Measurements from ENCODE around the gene SPHK2. TPM values are rescaled to one million over a fixed set of nuclear protein-coding genes. Genes with fewer than 3 reads are reported as not detected.
"Not testable (repeated sequence)": the region's sequence is repeated elsewhere in the genome, so short reads cannot be mapped to it uniquely, and the experiment has no call there.

The SPHK2 gene
- polyA plus RNA-seq, 1 experiment: 9.2 TPM

DNA sequence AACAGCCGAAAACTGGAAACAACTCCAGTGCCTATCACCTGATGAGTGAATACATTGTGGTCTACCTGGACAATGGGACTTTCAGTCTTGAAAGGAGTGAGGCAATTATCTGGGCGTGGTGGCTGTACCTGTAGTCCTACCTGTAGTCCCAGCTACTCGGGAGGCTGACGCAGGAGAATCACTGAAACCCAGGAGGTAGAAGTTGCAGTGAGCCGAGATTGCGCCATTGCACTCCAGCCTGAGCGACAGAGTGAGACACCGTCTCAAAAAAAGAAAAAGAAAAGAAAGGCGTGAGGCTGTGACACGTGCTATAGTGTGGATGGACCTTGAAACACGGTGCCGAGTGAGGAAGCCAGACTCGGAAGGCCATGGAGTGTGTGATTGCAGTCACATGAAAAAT, 57.6 kb downstream of the SPHK2 start:
- ChIA-PET POLR2A (no interaction called here), CTCF (interaction anchor here (0.6 to 2.0 kb wide), 5 partner anchors 10 to 294 kb away, joined by 3 to 13 read pairs (median 4); partner anchors contain the start of genes CA11 and FUT2)

DNA sequence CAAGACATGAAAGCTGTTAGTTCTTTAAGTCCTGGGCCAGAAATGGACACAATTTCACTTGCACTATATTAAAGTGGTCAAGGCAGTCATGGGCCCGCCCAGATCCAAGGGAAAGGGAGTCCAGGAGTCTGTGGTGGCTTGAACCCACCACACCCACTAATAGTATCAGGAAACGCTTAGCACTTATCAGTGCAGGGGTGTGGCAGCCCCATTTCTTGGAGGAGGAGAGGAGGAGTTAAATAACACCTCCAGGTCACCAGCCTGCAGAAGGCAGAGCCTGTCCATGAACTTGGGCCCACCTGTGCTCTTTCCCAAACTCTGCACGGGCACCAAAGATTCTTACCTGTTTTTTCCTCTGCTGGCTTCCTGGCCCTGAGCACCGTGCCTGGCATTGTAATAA, 58.9 kb downstream of the SPHK2 start:
- ChIA-PET POLR2A (no interaction called here), CTCF (no interaction called here)
- TF ChIP-seq, protein P1, sequence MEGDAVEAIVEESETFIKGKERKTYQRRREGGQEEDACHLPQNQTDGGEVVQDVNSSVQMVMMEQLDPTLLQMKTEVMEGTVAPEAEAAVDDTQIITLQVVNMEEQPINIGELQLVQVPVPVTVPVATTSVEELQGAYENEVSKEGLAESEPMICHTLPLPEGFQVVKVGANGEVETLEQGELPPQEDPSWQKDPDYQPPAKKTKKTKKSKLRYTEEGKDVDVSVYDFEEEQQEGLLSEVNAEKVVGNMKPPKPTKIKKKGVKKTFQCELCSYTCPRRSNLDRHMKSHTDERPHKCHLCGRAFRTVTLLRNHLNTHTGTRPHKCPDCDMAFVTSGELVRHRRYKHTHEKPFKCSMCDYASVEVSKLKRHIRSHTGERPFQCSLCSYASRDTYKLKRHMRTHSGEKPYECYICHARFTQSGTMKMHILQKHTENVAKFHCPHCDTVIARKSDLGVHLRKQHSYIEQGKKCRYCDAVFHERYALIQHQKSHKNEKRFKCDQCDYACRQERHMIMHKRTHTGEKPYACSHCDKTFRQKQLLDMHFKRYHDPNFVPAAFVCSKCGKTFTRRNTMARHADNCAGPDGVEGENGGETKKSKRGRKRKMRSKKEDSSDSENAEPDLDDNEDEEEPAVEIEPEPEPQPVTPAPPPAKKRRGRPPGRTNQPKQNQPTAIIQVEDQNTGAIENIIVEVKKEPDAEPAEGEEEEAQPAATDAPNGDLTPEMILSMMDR (IDR thresholded peaks at IDR 0.05; ENCODE audit: insufficient read depth, low read depth, low read length): no peak
- Histone ChIP-seq H3K4me3 (ENCODE audit: low read depth, low read length) (no peak overlapping the region), H3K36me3 (ENCODE audit: control insufficient read depth, insufficient read depth, low read length) (no peaks in the 10 kb centered on the region), H3K27me3 (ENCODE audit: control insufficient read depth, insufficient read depth, low read length) (no peaks in the 10 kb centered on the region; the same call in 1 of the 2 replicates)
- no peak for DNase-seq (ENCODE audit: low read depth)

More for the DNA sequence above, 57.6 kb downstream of the SPHK2 start:
- H3K36me3 ChIP-seq (ENCODE audit: control insufficient read depth, insufficient read depth, low read length): no peaks in the 10 kb centered on the region
- no peak overlapping the region for H3K4me3 ChIP-seq (ENCODE audit: low read depth, low read length)
- no peak for DNase-seq (ENCODE audit: low read depth)
- no peaks in the 10 kb centered on the region; the same call in 1 of the 2 replicates for H3K27me3 ChIP-seq (ENCODE audit: control insufficient read depth, insufficient read depth, low read length)
- TF ChIP-seq, protein P1 (IDR thresholded peaks at IDR 0.05; ENCODE audit: insufficient read depth, low read depth, low read length): no peak

DNA sequence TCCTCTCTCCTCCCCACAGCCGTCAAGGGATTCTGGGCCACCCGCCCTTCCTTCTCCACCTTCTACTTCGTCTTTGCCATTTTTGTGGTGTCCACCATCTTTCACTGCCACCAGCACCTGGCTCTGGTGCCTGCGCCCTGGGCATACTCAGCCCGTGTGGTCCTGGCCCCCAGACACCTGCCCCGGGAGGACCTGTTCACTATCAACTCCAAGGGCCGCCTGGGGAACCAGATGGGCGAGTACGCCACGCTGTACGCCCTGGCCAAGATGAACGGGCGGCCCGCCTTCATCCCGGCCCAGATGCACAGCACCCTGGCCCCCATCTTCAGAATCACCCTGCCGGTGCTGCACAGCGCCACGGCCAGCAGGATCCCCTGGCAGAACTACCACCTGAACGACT, 60.7 kb downstream of the SPHK2 start:
- POLR2A ChIA-PET; DNase-seq (ENCODE audit: low read depth); H3K36me3 ChIP-seq (ENCODE audit: control insufficient read depth, insufficient read depth, low read length); H3K4me3 ChIP-seq (ENCODE audit: low read depth, low read length); CTCF ChIA-PET; H3K27me3 ChIP-seq (ENCODE audit: control insufficient read depth, insufficient read depth, low read length): not testable (repeated sequence)

Other genes starting within 250 kb of the SPHK2 start
- 237 and 273 TPM in 2 replicates for gene KDELR1, start 228.0 kb upstream of the SPHK2 start, polyA plus RNA-seq (2011; rRNA removed)
- 0.36 and 0.64 TPM in 2 replicates for gene GRIN2D, start 225.8 kb upstream of the SPHK2 start, polyA plus RNA-seq (2011; rRNA removed)
- gene GRWD1, start 173.5 kb upstream of the SPHK2 start, polyA plus RNA-seq (2011; rRNA removed): 13.9 and 20.0 TPM in 2 replicates
- gene KCNJ14, start 163.9 kb upstream of the SPHK2 start, polyA plus RNA-seq (2011; rRNA removed): 0.31 and 0.34 TPM in 2 replicates
- 40.5 and 65.8 TPM in 2 replicates for gene CYTH2, start 150.1 kb upstream of the SPHK2 start, polyA plus RNA-seq (2011; rRNA removed)
- 0.04 TPM in 1 of 2 replicates, not detected in the other for gene LMTK3, start 107.7 kb upstream of the SPHK2 start, polyA plus RNA-seq (2011; rRNA removed)
- gene SULT2B1, start 67.3 kb upstream of the SPHK2 start, polyA plus RNA-seq (2011; rRNA removed): 0.25 TPM in 1 of 2 replicates, not detected in the other
- gene SPACA4, start 12.8 kb upstream of the SPHK2 start, polyA plus RNA-seq (2011; rRNA removed): not detected in 2 replicates
- gene FAM83E, start 4.4 kb upstream of the SPHK2 start, polyA plus RNA-seq (2011; rRNA removed): 0.16 TPM in 1 of 2 replicates, not detected in the other
- 1,260 and 1,324 TPM in 2 replicates for gene RPL18, start 328 bp upstream of the SPHK2 start, polyA plus RNA-seq (2011; rRNA removed)
- gene DBP, start 17.9 kb downstream of the SPHK2 start, polyA plus RNA-seq (2011; rRNA removed): 4.3 and 5.3 TPM in 2 replicates
- 3.0 and 3.2 TPM in 2 replicates for gene CA11, start 26.7 kb downstream of the SPHK2 start, polyA plus RNA-seq (2011; rRNA removed)
- gene NTN5, start 53.5 kb downstream of the SPHK2 start, polyA plus RNA-seq (2011; rRNA removed): 0.10 and 0.11 TPM in 2 replicates
- gene FUT2, start 76.5 kb downstream of the SPHK2 start, polyA plus RNA-seq (2011; rRNA removed): not detected in 2 replicates
- 0.86 and 1.5 TPM in 2 replicates for gene MAMSTR, start 100.2 kb downstream of the SPHK2 start, polyA plus RNA-seq (2011; rRNA removed)
- 0.76 and 1.1 TPM in 2 replicates for gene RASIP1, start 121.1 kb downstream of the SPHK2 start, polyA plus RNA-seq (2011; rRNA removed)
- gene IZUMO1, start 127.4 kb downstream of the SPHK2 start, polyA plus RNA-seq (2011; rRNA removed): not detected in 2 replicates
- gene FUT1, start 133.1 kb downstream of the SPHK2 start, polyA plus RNA-seq (2011; rRNA removed): 0.32 and 0.37 TPM in 2 replicates
- not detected in 2 replicates for gene FGF21, start 136.0 kb downstream of the SPHK2 start, polyA plus RNA-seq (2011; rRNA removed)
- 32.1 and 52.2 TPM in 2 replicates for gene BCAT2, start 191.5 kb downstream of the SPHK2 start, polyA plus RNA-seq (2011; rRNA removed)
- gene HSD17B14, start 217.0 kb downstream of the SPHK2 start, polyA plus RNA-seq (2011; rRNA removed): 7.4 and 7.6 TPM in 2 replicates
- 3.3 and 5.4 TPM in 2 replicates for gene PLEKHA4, start 249.1 kb downstream of the SPHK2 start, polyA plus RNA-seq (2011; rRNA removed)

Measured in BJ (cell line).